Progenitor cell of endocrine pancreas (in vitro differentiated cells): ENCODE results near the gene LDLRAD4. TPM values are rescaled to one million over a fixed set of nuclear protein-coding genes. Genes with fewer than 3 reads are reported as not detected.
A peak's percentile ranks its signal among the peaks of the same experiment; 100 is the strongest.

ENCODE experiments used
- DNase-seq: peaks from one replicate; pipeline ENCODE4 v3.0.0; 2021; ENCODE audit warnings: low spot score; ENCODE audit not compliant: unreplicated experiment
- H3K27ac Mint-ChIP-seq: 2 replicates; pipeline ENCODE4 v1.8.0; 2021; ENCODE audit warnings: mild to moderate bottlenecking, moderate library complexity, mixed read lengths
- H3K27me3 Mint-ChIP-seq: 2 replicates; pipeline ENCODE4 v1.8.0; 2021; ENCODE audit warnings: mixed read lengths
- H3K36me3 Mint-ChIP-seq: 2 replicates; pipeline ENCODE4 v1.8.0; 2022; ENCODE audit warnings: mixed read lengths; ENCODE audit not compliant: insufficient read depth
- H3K4me1 Mint-ChIP-seq: 2 replicates; pipeline ENCODE4 v1.8.0; 2021; ENCODE audit warnings: low read depth, mixed read lengths
- H3K4me3 Mint-ChIP-seq: 2 replicates; pipeline ENCODE4 v1.8.0; 2021; ENCODE audit warnings: low read depth, mild to moderate bottlenecking, moderate library complexity, mixed read lengths
- H3K9me3 Mint-ChIP-seq: 2 replicates; pipeline ENCODE4 v1.8.0; 2021; ENCODE audit warnings: low read depth, mixed read lengths
- total RNA-seq: library from RNA; stranded (reverse); gene quantifications from 2 replicates; pipeline ENCODE4 v1.2.1, GENCODE V29; 2021
- TF ChIP-seq, protein P1 (sequence below): fragments of 200-600 bp; sonication (generic); IDR thresholded peaks from one replicate; pipeline ENCODE4 v1.5.0; 2021; ENCODE audit warnings: antibody characterized with exemption, mild to moderate bottlenecking; ENCODE audit not compliant: unreplicated experiment

The LDLRAD4 gene
- total RNA-seq, 1 donor from 2014 or later, result 3.8 TPM

DNA sequence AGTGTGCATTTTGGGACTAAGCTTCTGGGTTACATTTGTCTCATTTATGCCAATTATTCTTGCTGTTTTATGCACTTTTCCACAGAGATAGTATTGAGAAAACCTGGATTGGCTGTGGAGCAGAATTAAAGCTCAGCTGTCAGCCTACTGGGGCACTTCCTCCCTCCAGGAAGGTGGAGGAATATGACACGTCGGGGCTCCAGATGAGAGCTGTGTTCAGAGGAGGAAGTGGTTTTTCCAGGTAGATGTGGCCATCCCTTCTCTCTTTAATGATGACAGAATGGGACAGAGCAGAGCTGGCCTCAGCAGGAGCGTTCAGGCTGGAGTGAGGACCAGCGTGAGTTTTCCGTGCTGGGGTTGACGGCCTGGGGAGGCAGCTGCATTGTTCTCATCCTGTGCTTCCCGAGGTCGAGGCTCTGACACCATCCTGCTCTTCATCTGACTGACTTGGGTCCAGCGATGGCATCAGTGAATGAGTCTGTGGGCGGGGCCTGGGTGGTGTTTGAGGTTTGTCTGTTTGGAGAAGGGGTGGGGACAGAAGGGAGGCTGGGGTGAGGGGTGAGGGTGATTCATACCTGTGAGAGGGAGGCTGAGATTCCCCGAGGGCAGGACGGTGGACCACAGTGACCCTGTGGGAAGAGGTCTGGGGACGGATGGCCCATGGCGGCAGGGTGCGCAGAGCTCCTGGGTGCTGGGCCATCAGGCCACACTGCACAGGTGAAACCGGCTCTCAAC lies 207.0 kb downstream of the LDLRAD4 start:
- Mint-ChIP-seq H3K4me1 (no peaks in the 10 kb centered on the region), H3K27ac (peak overlapping the region; percentile 69), H3K9me3 (no peaks in the 10 kb centered on the region), H3K27me3 (peaks cover 19% of the 10 kb centered on the region), H3K4me3 (no peak overlapping the region), H3K36me3 (no peaks in the 10 kb centered on the region)
- no peak for DNase-seq
- TF ChIP-seq, protein P1, sequence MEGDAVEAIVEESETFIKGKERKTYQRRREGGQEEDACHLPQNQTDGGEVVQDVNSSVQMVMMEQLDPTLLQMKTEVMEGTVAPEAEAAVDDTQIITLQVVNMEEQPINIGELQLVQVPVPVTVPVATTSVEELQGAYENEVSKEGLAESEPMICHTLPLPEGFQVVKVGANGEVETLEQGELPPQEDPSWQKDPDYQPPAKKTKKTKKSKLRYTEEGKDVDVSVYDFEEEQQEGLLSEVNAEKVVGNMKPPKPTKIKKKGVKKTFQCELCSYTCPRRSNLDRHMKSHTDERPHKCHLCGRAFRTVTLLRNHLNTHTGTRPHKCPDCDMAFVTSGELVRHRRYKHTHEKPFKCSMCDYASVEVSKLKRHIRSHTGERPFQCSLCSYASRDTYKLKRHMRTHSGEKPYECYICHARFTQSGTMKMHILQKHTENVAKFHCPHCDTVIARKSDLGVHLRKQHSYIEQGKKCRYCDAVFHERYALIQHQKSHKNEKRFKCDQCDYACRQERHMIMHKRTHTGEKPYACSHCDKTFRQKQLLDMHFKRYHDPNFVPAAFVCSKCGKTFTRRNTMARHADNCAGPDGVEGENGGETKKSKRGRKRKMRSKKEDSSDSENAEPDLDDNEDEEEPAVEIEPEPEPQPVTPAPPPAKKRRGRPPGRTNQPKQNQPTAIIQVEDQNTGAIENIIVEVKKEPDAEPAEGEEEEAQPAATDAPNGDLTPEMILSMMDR, result no peak

DNA sequence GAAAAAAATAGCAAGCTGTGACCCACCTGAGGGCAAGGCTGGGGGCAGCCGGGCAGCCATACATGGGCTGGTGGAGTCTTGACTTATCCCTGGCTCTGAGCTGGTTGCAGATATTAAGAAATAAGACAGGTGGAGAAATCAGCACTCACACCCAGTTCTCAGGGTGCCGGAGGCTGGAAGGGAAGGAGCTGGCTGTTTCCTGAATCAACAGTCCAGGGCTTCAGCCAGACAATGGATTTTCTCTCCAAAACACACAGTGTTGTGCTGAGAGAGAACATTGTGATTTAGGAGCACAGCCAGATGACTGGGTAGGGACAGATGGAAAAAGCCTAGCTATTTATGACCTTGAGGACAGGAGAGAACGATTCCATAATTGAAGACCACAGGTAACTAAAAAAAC lies 208.8 kb downstream of the LDLRAD4 start:
- Mint-ChIP-seq H3K4me1 (no peaks in the 10 kb centered on the region), H3K36me3 (no peaks in the 10 kb centered on the region), H3K27ac (no peak overlapping the region), H3K9me3 (no peaks in the 10 kb centered on the region), H3K4me3 (no peak overlapping the region), H3K27me3 (peaks cover 19% of the 10 kb centered on the region)
- DNase-seq, result no peak
- TF ChIP-seq, protein P1, result no peak

DNA sequence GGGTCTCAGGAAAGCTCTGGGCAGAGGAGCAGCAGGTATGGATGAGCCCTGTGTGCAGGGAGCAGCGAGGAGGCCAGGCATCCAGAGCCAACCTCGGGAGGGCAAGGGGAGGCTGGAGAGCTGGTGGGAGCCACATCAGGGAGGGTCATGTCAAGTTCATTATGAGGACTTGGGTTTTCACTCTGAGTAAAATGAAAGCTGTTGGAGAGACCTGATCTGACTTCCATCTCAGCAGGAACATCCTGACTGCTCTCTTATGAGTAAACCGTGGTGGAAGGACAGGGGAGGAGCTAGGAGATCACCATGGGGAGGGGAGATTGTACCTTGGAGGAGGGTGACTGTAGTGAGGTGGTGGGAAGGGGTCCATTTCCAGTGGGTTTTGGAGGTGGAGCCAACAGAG lies 209.8 kb downstream of the LDLRAD4 start:
- DNase-seq, result no peak
- Mint-ChIP-seq H3K9me3 (no peaks in the 10 kb centered on the region), H3K36me3 (no peaks in the 10 kb centered on the region), H3K27me3 (peaks cover 17% of the 10 kb centered on the region), H3K4me1 (no peaks in the 10 kb centered on the region), H3K27ac (no peak overlapping the region), H3K4me3 (no peak overlapping the region)
- TF ChIP-seq, protein P1, result no peak

DNA sequence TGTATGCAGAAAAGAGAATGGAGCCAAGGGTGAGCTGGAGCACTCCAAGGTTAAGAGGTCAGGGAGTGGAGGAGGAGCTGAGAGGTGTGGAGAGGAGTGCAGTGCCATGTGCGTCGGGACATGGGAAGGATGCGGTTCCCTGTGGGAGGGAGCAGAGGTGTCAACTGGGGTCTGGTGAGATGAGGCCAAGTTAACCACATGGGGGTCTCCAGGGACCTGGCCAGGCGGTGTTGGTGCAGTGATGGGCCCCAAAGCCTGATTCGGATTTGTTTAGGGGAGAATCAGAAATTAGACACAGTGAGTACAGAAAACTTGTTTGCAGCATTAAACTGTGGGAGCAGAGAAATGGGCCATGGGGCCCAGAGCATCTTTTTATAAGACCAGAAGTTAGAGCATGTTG lies 210.5 kb downstream of the LDLRAD4 start:
- TF ChIP-seq, protein P1, result no peak
- DNase-seq, result no peak
- no peaks in the 10 kb centered on the region for H3K9me3 Mint-ChIP-seq
- peaks cover 20% of the 10 kb centered on the region for H3K27me3 Mint-ChIP-seq
- no peak overlapping the region for H3K27ac Mint-ChIP-seq
- H3K36me3 Mint-ChIP-seq, result no peaks in the 10 kb centered on the region
- H3K4me3 Mint-ChIP-seq, result no peak overlapping the region
- H3K4me1 Mint-ChIP-seq, result no peaks in the 10 kb centered on the region

DNA sequence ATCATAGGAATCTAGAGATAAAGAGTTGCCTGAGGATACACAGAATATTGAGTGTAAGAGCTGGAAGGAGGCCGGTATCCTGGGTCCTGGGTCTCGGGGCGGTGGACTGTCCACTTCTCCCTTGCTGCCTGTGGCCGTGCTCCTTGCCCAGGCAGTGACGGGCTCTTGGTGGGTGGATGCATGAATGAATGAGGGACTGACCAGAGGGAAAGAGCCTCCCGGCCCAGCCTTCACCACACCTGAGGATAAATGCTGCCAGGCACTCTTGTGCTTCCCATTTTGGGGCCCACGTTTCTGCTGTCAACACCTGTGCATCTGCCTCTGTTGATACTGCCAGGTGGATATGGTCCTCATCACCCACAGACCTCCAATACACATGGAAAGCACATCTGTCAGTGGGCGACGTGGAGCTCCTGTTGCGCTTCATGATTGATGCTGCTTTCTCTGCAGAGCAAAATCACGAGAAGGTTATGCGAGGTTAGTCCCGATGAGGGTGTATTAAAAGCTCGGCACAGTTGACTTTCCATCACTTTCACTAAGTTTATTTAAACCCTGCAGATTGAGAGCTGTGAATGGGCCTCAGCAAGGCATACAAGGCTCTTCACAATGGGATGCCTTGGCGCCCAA lies 211.4 kb downstream of the LDLRAD4 start:
- no peak for DNase-seq
- peaks cover 17% of the 10 kb centered on the region for H3K27me3 Mint-ChIP-seq
- H3K4me1 Mint-ChIP-seq, result no peaks in the 10 kb centered on the region
- H3K4me3 Mint-ChIP-seq, result no peak overlapping the region
- H3K36me3 Mint-ChIP-seq, result no peaks in the 10 kb centered on the region
- H3K9me3 Mint-ChIP-seq, result no peaks in the 10 kb centered on the region
- no peak overlapping the region for H3K27ac Mint-ChIP-seq
- TF ChIP-seq, protein P1, result no peak
